Stimulated activated CD8-positive, alpha-beta memory T cell treated with anti-CD3 and anti-CD28 coated beads, Interleukin-12 subunit alpha, Interleukin-12 subunit beta, amount 100 ng/mL, for 1 hour (primary cell): ENCODE results near the gene PRKAR1B.

Source experiments
- DNase-seq: peaks from one replicate; pipeline ENCODE4 v3.0.0-alpha.2; 2020; ENCODE audit warnings: low read depth

PRKAR1B gene

DNA sequence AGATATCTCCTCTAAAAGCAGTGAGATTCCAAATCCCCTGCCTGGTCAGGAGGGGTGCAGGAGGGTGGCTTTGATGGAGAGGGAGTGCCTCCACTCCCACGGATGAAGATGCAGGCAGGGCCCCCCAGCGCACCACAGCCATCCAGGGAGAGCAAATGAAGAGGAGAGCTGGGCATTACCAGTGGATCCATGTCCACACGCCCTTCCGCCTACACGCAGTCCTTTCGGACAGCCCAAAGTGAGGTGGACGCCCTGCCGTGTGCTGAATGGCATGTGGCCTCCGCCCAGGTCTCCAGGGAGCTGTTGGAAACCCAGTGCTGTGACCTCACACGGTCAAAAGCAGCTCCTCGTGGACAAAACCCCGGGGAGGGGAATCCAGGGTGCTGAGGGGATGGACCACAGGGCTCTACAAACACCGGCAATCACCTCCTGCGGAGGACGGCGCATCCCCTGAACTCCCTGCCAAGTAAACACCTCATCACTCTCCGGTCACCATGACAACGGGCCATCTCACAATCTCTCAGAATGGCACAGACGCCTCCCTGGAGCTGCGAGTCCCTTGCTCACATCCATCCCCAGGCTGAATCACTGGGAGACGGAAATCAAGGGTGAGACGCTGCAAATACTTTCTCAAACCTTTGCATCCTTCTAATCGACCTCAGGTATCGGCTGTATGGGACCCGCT is 35.6 kb downstream of the PRKAR1B start:
- no peak for DNase-seq

GRCh38 chr7:690478-691360 is 36.4 kb downstream of the PRKAR1B start:
- DNase-seq, result no peak

- DNase-seq, result no peak
Measured at GRCh38 chr7:685540-685939, 41.5 kb downstream of the PRKAR1B start.

DNA sequence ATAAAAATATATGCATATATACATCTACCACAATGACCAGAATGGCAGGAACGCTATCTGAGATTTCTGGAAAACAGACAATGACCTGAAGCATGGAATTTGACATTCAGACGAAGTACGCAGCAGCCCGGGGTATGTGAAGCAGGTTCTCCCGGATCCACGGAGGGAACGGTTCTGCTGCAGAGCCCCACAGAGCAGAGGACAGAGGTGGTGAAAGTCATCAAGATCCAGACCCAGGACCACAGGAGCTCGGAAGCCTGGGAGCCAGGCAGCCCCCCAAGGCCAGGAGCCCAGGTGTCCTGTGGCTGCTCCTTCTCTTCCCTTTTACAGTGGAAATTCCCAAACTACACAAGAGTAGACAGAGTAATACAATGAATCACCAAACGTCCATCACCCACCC is 42.7 kb downstream of the PRKAR1B start:
- no peak for DNase-seq

GRCh38 chr7:683526-684205 is 43.4 kb downstream of the PRKAR1B start:
- no peak for DNase-seq

GRCh38 chr7:682810-683209 is 44.3 kb downstream of the PRKAR1B start:
- no peak for DNase-seq

DNA sequence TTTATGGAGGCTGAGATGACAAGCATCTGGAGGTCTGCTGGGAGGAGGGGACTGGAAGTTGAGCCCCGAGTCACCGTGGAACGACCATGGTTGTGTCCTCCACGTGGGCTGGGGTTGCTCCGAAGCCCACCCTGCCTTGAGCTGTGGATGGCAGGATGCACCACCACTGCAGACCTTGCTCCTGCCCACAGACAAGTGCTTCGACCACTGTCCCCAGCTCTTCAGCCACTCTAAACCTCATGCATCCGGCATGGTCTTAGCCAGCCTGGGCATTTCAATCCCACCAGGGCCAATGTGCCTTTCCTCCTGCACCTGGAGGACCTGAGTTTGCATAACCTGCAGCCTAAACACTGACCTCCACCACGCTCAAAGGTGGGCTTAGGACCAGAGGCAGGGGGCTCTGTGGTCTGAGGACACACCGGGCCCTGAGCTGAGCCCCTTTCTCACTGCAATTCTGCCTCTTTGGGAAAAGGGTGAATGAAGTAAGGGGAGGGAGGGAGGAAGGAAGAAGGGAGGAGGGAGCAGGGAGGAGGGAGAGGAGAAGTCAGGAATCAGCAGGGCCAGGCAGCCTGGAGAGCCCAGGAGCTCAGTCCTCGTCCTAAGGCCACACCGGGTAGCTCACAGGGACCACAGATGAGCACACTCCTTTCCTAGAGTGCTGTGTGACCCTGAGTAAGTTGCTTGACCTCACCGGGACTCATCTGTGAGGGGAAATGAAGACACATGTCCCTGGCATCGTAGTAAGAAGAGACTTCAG is 45.4 kb downstream of the PRKAR1B start:
- no peak for DNase-seq

GRCh38 chr7:680411-681127 is 46.5 kb downstream of the PRKAR1B start:
- DNase-seq, result no peak

DNA sequence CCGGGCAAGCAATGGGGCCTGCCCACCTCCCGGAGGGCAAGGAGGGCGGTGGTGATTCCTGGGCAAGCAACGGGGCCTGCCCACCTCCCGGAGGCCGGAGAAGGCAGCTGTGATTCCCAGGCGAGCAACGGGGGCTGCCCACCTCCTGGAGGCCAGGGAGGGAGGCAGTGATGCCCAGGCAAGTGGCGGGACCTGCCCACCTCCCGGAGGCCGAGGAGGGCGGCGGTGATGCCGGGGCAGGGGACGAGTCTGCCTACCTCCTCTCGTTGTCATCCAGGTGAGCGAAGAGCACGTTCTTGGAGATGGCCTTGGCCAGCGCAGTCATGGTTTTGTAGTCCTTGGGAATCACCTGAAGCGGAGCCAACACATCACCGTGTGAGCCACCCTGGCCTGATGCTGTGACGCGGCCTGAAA is 50.1 kb downstream of the PRKAR1B start:
- no peak for DNase-seq

DNA sequence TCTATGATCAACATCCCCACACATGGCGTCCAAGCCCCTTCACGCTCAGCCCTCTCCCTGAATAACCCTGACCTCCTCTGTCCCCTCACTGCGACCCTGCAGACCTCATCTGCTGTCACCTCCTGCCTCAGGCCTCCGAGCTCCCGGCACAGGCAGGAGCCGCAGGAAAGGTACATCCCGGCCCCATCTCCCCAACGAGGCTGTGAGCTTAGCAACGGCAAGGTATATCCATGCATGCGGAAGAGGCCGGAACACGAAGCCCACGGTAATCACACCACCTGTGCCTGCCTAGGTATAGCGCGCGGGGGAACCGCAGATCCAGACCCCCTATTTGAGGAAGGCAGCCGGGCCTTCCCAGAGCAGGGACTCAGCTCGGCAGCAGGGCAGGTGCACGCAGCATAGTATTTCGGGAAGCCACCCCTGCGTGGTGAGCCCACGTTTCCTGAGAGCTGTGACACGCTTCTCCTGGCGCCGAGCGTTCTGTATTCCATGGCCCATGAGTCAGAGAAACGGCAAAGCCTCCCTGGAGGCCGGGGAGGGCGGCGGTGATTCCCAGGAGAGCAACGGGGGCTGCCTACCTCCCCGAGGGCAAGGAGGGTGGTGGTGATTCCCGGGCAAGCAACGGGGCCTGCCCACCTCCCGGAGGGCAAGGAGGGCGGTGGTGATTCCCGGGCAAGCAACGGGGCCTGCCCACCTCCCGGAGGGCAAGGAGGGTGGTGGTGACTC is 50.7 kb downstream of the PRKAR1B start:
- DNase-seq, result no peak

DNA sequence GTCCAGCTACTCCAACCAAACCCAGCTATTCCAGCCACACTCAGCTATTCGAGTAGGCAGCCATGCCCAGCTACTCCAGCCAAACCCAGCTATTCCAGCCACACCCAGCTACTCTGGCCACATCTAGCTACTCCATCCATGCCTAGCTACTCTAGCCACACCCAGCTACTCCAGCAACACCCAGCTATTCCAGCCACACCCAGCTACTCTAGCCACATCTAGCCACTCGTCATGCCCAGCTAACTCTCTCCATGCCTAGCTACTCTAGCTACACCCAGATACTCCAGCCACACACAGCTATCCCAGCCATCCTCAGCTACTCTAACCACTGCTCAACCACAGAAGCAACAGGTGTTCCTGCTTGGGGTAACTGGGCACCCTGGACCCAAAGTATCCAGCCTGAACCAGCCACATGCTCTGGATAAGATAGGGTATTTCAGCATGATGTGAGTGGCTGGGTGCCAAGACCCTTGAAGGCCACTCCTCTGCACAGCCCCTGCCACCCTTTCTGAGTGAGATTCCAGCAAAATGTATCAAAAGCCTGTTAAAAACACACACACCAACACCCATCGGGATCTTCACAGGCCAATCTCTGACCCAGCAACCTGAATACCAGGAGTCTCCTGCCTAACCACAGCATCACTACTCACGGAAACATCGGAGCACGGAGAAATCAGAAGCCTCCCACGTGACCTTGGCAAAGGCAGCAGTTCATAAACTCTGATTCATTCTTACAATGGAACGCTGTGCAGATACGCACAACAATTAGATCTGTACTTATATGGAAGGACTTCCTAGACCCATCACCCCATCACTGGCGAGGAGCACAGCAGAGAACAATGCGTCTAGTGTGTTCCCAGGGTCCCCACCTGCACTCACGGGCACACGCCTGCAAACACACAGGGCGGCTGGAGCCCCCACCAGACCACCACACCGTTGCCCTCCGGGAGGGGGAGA is 52.3 kb downstream of the PRKAR1B start:
- no peak for DNase-seq

GRCh38 chr7:673681-674453 is 53.2 kb downstream of the PRKAR1B start:
- no peak for DNase-seq

DNA sequence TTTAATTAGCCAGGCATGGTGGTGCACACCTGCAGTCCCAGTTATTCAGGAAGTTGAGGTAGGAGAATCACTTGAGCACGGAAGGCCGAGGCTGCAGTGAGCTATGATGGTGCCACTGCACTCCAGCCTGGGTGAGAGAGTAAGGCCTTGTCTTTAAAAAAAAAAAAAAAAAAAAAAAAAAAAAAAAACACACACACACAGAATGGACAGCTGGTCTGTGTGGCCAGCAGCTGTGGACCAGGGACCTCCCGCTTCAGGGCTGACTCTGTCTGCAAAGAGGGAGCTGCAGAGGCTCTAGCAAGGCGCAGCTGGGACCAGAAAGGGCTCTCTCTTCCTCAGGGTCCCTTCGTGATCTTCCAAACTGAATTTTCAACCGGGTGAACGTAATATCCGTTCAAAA is 54.2 kb downstream of the PRKAR1B start:
- no peak for DNase-seq

GRCh38 chr7:671415-672042 is 55.6 kb downstream of the PRKAR1B start:
- DNase-seq, result no peak

- DNase-seq, result no peak
Measured at GRCh38 chr7:670501-671390, 56.3 kb downstream of the PRKAR1B start.

GRCh38 chr7:668958-669357 is 58.1 kb downstream of the PRKAR1B start:
- DNase-seq, result no peak
